ENCODE measurements around the gene CTAGE1.
"Not testable (repeated sequence)": the region's sequence is repeated elsewhere in the genome, so short reads cannot be mapped to it uniquely, and the experiment has no call there.

The CTAGE1 gene, protein sequence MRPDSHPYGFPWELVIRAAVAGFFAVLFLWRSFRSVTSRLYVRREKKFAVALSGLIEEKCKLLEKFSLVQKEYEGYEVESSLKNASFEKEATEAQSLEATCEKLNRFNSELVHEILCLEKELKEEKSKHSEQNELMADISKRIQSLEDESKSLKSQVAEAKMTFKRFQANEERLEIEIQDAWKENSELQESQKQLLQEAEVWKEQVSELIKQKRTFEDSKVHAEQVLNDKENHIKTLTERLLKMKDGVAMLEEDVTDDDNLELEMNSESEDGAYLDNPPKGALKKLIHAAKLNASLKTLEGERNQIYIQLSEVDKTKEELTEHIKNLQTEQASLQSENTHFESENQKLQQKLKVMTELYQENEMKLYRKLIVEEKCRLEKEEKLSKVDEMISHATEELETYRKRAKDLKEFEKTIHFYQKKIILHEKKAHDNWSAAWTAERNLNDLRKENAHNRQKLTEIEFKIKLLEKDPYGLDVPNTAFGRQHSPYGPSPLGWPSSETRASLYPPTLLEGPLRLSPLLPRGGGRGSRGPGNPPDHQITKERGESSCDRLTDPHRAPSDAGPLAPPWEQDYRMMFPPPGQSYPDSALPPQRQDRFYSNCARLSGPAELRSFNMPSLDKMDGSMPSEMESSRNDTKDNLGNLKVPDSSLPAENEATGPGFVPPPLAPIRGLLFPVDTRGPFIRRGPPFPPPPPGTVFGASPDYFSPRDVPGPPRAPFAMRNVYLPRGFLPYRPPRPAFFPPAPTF

GRCh38 chr18:22417496-22418188 lies at the start of gene CTAGE1:
Gene CTAGE1 (minus strand): TSS chr18:22417915. CDS start chr18:22417811, 104 bp downstream.
- no peak for DNase-seq

GRCh38 chr18:22466608-22467395 lies 49.1 kb upstream of the CTAGE1 start:
- no peak for DNase-seq

GRCh38 chr18:22465859-22466457 lies 48.2 kb upstream of the CTAGE1 start:
- peak; percentile 31 for DNase-seq

DNA sequence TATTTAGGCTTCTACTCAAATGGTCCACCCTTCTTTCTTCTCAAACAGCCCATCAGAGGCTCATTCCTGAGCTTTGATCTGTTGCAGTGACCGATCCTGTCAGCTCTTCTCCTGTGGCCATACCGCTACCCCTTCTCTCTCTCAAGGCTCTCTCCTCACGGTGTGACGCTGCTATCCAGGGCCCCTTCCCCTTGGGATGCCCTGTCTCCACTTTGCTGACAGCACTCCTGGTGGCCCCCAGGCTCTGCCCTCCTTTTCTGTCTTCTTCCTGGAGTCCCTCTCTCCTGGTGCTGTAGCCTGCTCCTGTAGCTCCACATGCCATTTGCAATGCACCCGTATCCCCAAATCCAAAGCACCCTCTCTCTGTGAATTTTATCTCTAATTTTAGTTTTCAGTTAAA lies 45.4 kb upstream of the CTAGE1 start:
- DNase-seq: no peak

DNA sequence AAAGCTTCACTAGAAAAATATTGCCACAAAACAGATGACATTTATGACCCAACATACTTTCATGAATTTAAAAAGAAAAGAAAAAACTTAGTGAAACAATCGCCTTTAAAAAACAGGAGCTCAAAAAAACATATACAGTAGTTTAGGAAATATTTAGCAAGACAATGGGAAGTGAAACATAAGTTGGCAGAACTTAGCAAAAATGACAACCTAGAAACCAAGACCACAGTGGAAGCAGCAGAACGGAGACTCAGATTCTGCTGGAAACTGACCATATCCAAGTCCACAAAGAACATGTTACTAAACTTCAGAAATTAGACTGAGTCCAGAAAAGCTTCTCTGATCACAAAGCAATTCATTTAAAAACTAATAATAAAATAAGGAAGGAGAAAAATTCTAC lies 41.8 kb upstream of the CTAGE1 start:
- DNase-seq: no peak

- DNase-seq: no peak
Measured at GRCh38 chr18:22457524-22457923, 39.8 kb upstream of the CTAGE1 start.

- DNase-seq: no peak
Measured at GRCh38 chr18:22456547-22456946, 38.8 kb upstream of the CTAGE1 start.

DNA sequence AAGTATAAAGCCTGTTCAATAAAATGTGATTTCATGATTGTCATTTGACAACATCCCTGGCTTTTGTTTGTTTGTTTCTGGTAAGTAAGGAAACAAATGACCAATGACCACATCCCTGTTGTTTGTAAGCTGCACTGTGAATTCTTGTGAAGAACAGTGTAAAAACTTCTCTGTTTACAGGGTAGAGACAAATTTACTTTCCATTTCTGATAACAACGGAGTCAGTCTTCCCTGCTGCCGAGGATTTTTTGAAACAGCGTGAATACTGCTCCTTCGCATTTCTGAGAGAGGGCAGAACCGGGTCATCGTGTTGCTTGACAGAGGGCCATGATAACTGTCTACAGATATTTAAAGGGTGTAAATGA lies 38.4 kb upstream of the CTAGE1 start:
- no peak for DNase-seq

GRCh38 chr18:22455425-22456115 lies 37.9 kb upstream of the CTAGE1 start:
- no peak for DNase-seq

GRCh38 chr18:22453315-22453714 lies 35.6 kb upstream of the CTAGE1 start:
- no peak for DNase-seq

- no peak for DNase-seq
Measured at GRCh38 chr18:22452226-22452668, 34.5 kb upstream of the CTAGE1 start.

DNA sequence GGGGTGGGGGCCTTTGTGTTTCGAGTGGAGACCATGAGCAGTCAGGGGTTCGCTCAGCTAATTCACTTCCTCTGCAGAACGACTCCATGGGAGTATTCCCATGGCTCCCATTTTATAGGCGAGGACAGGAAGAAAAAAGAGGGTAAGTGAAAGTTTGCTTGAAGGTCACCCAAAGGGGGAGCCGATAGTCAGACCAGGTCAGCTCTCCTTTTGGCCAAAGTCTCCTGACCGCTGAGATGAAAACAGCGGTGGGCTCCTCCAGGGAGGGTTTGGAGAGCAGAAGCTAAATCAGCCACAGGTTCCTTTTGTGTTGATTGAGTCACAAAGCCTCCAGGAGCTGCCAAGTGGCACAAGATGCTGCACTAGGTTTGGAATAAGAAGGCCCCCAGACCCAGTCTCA lies 34.1 kb upstream of the CTAGE1 start:
- no peak for DNase-seq

- not testable (repeated sequence) for DNase-seq
Measured at GRCh38 chr18:22450766-22451165, 33.1 kb upstream of the CTAGE1 start.

DNA sequence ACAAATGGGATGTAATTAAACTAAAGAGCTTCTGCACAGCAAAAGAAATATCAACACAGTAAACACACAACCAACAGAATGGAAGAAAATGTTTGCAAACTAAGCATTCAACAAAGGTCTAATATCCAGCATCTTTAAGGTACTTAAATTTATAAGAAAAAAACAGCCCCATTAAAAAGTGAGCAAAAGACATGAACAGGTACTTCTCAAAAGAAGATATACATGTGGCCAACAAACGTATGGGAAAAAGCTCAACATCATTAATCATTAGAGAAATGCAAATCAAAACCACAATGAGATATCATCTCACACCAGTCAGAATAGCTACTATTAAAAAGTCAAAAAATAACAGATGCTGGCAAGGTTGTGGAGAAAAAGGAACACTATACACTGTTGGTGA lies 32.6 kb upstream of the CTAGE1 start:
- not testable (repeated sequence) for DNase-seq

DNA sequence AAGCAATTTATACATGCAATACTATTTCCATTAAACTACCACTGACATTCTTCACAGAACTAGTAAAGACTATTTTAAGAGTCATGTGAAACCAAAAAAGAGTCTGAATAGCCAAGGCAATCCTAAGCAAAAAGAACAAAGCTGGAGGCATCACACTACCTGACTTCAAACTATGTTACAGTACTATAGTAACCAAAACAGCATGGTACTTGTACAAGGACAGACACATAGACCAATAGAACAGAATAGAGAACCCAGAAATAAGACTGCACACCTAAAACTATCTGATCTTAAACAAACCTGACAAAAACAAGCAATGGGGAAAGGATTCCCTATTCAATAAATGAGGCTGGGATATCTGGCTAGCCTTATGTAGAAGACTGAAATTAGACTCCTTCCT lies 32.0 kb upstream of the CTAGE1 start:
- not testable (repeated sequence) for DNase-seq

DNA sequence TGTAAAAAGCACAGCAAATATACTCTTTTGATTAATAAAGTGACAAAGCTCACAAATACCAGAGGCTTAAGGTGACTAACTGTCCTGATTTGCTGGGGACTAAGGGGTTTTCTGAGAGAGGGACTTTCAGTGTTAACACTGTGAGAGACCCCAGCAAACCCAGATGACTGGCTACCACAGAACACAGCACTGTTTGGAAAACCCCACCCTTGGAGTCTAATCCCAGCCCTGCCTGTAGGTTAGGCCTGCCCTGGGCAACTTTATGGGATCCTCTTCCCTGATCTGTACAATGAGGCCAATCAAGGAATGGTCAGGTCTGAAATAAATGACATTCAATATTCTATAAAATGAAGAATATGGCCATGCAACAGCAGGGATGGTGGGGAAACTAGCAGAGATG lies 30.5 kb upstream of the CTAGE1 start:
- no peak for DNase-seq

- no peak for DNase-seq
Measured at GRCh38 chr18:22447792-22448191, 30.1 kb upstream of the CTAGE1 start.

GRCh38 chr18:22446911-22447310 lies 29.2 kb upstream of the CTAGE1 start:
- no peak for DNase-seq

- no peak for DNase-seq
Measured at GRCh38 chr18:22446325-22446724, 28.6 kb upstream of the CTAGE1 start.

GRCh38 chr18:22441638-22442037 lies 23.9 kb upstream of the CTAGE1 start:
- no peak for DNase-seq

DNA sequence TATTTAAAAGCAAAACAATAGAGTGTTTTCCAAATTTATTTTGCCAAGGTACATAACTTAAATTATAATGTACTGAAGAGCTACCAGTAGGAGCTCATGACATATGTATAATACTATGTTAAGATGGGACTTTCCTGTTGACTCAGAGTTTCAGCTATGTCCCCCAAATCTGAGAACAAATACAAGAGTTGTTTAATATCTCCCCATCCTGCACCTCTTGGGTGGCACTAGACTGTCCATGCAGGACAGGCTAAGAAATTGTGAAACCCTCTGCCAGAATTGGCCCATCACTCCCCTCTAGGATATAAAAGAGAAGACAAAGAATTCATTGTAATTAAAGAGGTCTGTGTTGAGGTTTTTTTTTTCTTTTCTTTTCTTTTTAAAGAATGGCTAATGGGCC lies 21.7 kb upstream of the CTAGE1 start:
- DNase-seq: no peak

GRCh38 chr18:22436136-22436535 lies 18.4 kb upstream of the CTAGE1 start:
- no peak for DNase-seq
